HFF-Myc (cell line): ENCODE results near the gene PAGR1.

ENCODE experiments used
- DNase-seq: peaks from one replicate; pipeline ENCODE4 v3.0.0-alpha.2; 2011; ENCODE audit warnings: low read depth; ENCODE audit errors: extremely low read depth
- H3K4me3 ChIP-seq: replicated peaks from 2 replicates; pipeline ENCODE4 v1.5.1; 2011; ENCODE audit warnings: low read depth, mild to moderate bottlenecking, control low read depth, low read length
- CTCF ChIP-seq: IDR thresholded peaks from 2 replicates; pipeline ENCODE4 v1.5.1; 2012; ENCODE audit warnings: mild to moderate bottlenecking, low read depth, low read length, control low read depth; ENCODE audit errors: missing control alignments

Gene PAGR1

GRCh38 chr16:29850998-29851397 lies 35.0 kb downstream of the PAGR1 start:
- TF ChIP-seq CTCF = no peak

GRCh38 chr16:29852654-29853053 lies 36.7 kb downstream of the PAGR1 start:
- peak; percentile 52 for DNase-seq
- no peak for TF ChIP-seq CTCF

More at GRCh38 chr16:29850998-29851397, 35.0 kb downstream of the PAGR1 start:
- DNase-seq = no peak
- no peak overlapping the region for H3K4me3 ChIP-seq

GRCh38 chr16:29854520-29855100 lies 38.7 kb downstream of the PAGR1 start:
- H3K4me3 ChIP-seq = no peak overlapping the region
- DNase-seq = no peak
- no peak for TF ChIP-seq CTCF

More at GRCh38 chr16:29852654-29853053, 36.7 kb downstream of the PAGR1 start:
- H3K4me3 ChIP-seq = no peak overlapping the region

GRCh38 chr16:29857133-29857760 lies 41.3 kb downstream of the PAGR1 start:
- H3K4me3 ChIP-seq = no peak overlapping the region
- DNase-seq = peak; percentile 19
- TF ChIP-seq CTCF = no peak

- no peak for DNase-seq
- TF ChIP-seq CTCF = no peak
Measured at GRCh38 chr16:29858149-29858849, 42.3 kb downstream of the PAGR1 start.

GRCh38 chr16:29858974-29859373 lies 43.0 kb downstream of the PAGR1 start:
- TF ChIP-seq CTCF = no peak
- no peak for DNase-seq
- H3K4me3 ChIP-seq = no peak overlapping the region

More at GRCh38 chr16:29858149-29858849, 42.3 kb downstream of the PAGR1 start:
- no peak overlapping the region for H3K4me3 ChIP-seq
